A673 (cell line): ENCODE results near the gene HDAC4. TPM values are rescaled to one million over a fixed set of nuclear protein-coding genes. Genes with fewer than 3 reads are reported as not detected.

ENCODE experiments used
- BruUV-seq: library from RNA; stranded (reverse); fragments of 400-500 nt; replicated peaks from 2 replicates; lab custom pipeline; 2021; lab: Mats Ljungman, UMichigan
- CTCF ChIA-PET: fragments of 300-600 bp; sonication (Branson Sonifier 250); formaldehyde crosslinking; loops from one replicate; lab custom pipeline; 2022; ENCODE audit warnings: antibody characterized with exemption; lab: Charles Lee
- POLR2A ChIA-PET: fragments of 300-600 bp; sonication (Branson Sonifier 250); formaldehyde crosslinking; loops from one replicate; lab custom pipeline; 2022; ENCODE audit warnings: antibody characterized with exemption; ENCODE audit not compliant: low non-redundant PET; lab: Charles Lee
- DNase-seq: peaks from one replicate; pipeline ENCODE4 v3.0.0-alpha.2; 2015; ENCODE audit warnings: low spot score
- H3K27ac ChIP-seq: fragments of 200-600 bp; sonication (generic); 2 replicates; pipeline ENCODE4 v1.5.1; 2016; ENCODE audit warnings: mixed run types, low read depth, mild to moderate bottlenecking, mixed read lengths, antibody characterized with exemption, low read length; ENCODE audit not compliant: poor library complexity, severe bottlenecking
- H3K27me3 ChIP-seq: fragments of 200-600 bp; sonication (generic); replicated peaks from 2 replicates; pipeline ENCODE4 v1.6.1; 2017; ENCODE audit warnings: mixed run types, low read depth, mild to moderate bottlenecking, mixed read lengths, antibody characterized with exemption, low read length; ENCODE audit not compliant: insufficient read depth, poor library complexity
- H3K36me3 ChIP-seq: fragments of 200-600 bp; sonication (generic); 2 replicates; pipeline ENCODE4 v1.6.1; 2016; ENCODE audit warnings: mixed run types, mild to moderate bottlenecking, mixed read lengths, antibody characterized with exemption, low read length; ENCODE audit not compliant: insufficient read depth, poor library complexity, severe bottlenecking
- H3K4me1 ChIP-seq: fragments of 200-600 bp; sonication (generic); 2 replicates; pipeline ENCODE4 v1.6.1; 2017; ENCODE audit warnings: mixed run types, mild to moderate bottlenecking, mixed read lengths, antibody characterized with exemption, low read length; ENCODE audit not compliant: insufficient read depth, poor library complexity, severe bottlenecking
- H3K4me3 ChIP-seq: fragments of 200-600 bp; sonication (generic); 2 replicates; pipeline ENCODE4 v1.5.1; 2016; ENCODE audit warnings: low read depth, mixed run types, mild to moderate bottlenecking, mixed read lengths, low read length; ENCODE audit not compliant: poor library complexity, severe bottlenecking
- H3K9me3 ChIP-seq: fragments of 200-600 bp; sonication (generic); 2 replicates; pipeline ENCODE4 v1.6.1; 2016; ENCODE audit warnings: mixed run types, low read depth, mild to moderate bottlenecking, mixed read lengths, antibody characterized with exemption, low read length; ENCODE audit not compliant: poor library complexity, severe bottlenecking
- CTCF ChIP-seq: fragments of 300-800, 200-600 bp; sonication (generic); conservative IDR thresholded peaks from 2 replicates; pipeline ENCODE4 v1.5.1; 2017; ENCODE audit warnings: low read depth, mild to moderate bottlenecking, antibody characterized with exemption, low read length, moderate library complexity, mixed read lengths
- EZH2 ChIP-seq: fragments of 200-600 bp; sonication (generic); IDR thresholded peaks from 2 replicates; pipeline ENCODE4 v1.6.1; 2017; ENCODE audit warnings: borderline replicate concordance, low read depth, mild to moderate bottlenecking, mixed read lengths, antibody characterized with exemption, low read length; ENCODE audit not compliant: poor library complexity, severe bottlenecking
- intact Hi-C: fragments of 100-400 bp; cut with micrococcal nuclease; formaldehyde crosslinking; loops from one replicate; pipeline ENCODE4 v1.10.0; 2022; ENCODE audit not compliant: unreplicated experiment
- total RNA-seq: library from RNA; stranded (reverse); gene quantifications from 2 replicates; pipeline ENCODE4 v1.2.3, GENCODE V29; 2021

HDAC4 gene
- total RNA-seq, 1 experiment from 2014 or later: 40.0 TPM

- Histone ChIP-seq H3K36me3 (no peaks in the 10 kb centered on the region), H3K27me3 (peaks cover 13% of the 10 kb centered on the region), H3K9me3 (no peaks in the 10 kb centered on the region), H3K27ac (no peak overlapping the region), H3K4me1 (no peaks in the 10 kb centered on the region), H3K4me3 (no peak overlapping the region)
- BruUV-seq: no TSS peak
- TF ChIP-seq CTCF: no peak
- no peak for TF ChIP-seq EZH2
- CTCF ChIA-PET: no interaction called here
- DNase-seq: no peak
- POLR2A ChIA-PET: no interaction called here
- intact Hi-C loops: no loop called here
These were observed 24.8 kb upstream of the HDAC4 start for GRCh38 chr2:239425631-239426030.

- no peak overlapping the region for H3K4me3 ChIP-seq
- peaks cover 16% of the 10 kb centered on the region for H3K27me3 ChIP-seq
- no peaks in the 10 kb centered on the region for H3K36me3 ChIP-seq
- H3K27ac ChIP-seq: no peak overlapping the region
- intact Hi-C loops: no loop called here
- TF ChIP-seq CTCF (no peak), EZH2 (no peak)
- DNase-seq: no peak
- POLR2A ChIA-PET: no interaction called here
- H3K9me3 ChIP-seq: no peaks in the 10 kb centered on the region
- BruUV-seq: no TSS peak
- no peaks in the 10 kb centered on the region for H3K4me1 ChIP-seq
- CTCF ChIA-PET: no interaction called here
These were observed 23.7 kb upstream of the HDAC4 start for GRCh38 chr2:239424337-239425045.

GRCh38 chr2:239423551-239423950 is 22.7 kb upstream of the HDAC4 start:
- peaks cover 17% of the 10 kb centered on the region for H3K27me3 ChIP-seq
- ChIA-PET POLR2A (no interaction called here), CTCF (no interaction called here)
- TF ChIP-seq CTCF (no peak), EZH2 (no peak)
- H3K4me3 ChIP-seq: no peak overlapping the region
- no peak for DNase-seq
- no TSS peak for BruUV-seq
- intact Hi-C loops: no loop called here
- no peaks in the 10 kb centered on the region for H3K36me3 ChIP-seq
- H3K4me1 ChIP-seq: no peaks in the 10 kb centered on the region
- H3K9me3 ChIP-seq: no peaks in the 10 kb centered on the region
- no peak overlapping the region for H3K27ac ChIP-seq
